Activated CD8-positive, alpha-beta T cell treated with anti-CD3 and anti-CD28 coated beads for 36 hours (primary cell): ENCODE results near the gene B4GALT7. TPM values are rescaled to one million over a fixed set of nuclear protein-coding genes. Genes with fewer than 3 reads are reported as not detected.

Source experiments
- ATAC-seq: fragments of 200-7000 bp; cut with Tn5 transposase; one replicate; pipeline ENCODE4 v1.10.0; 2021; ENCODE audit warnings: mild to moderate bottlenecking, moderate library complexity
- CTCF ChIA-PET: fragments of 350-600 bp; sonication (Branson Sonifier 250); formaldehyde crosslinking; loops from one replicate; lab custom pipeline; 2021; ENCODE audit warnings: antibody characterized with exemption; lab: Charles Lee
- POLR2A ChIA-PET: fragments of 350-600 bp; sonication (Branson Sonifier 250); formaldehyde crosslinking; loops from one replicate; lab custom pipeline; 2021; ENCODE audit warnings: antibody characterized with exemption; lab: Charles Lee
- DNase-seq: peaks from one replicate; pipeline ENCODE4 v3.0.0-alpha.2; 2020
- H3K27ac Mint-ChIP-seq: one replicate; pipeline ENCODE4 v1.8.0; 2021; ENCODE audit warnings: mild to moderate bottlenecking, mixed read lengths
- H3K27me3 Mint-ChIP-seq: one replicate; pipeline ENCODE4 v1.8.0; 2021; ENCODE audit warnings: mixed read lengths
- H3K36me3 Mint-ChIP-seq: one replicate; pipeline ENCODE4 v1.8.0; 2021; ENCODE audit warnings: low read depth, mixed read lengths
- H3K4me1 Mint-ChIP-seq: one replicate; pipeline ENCODE4 v1.8.0; 2021; ENCODE audit warnings: low read depth, mixed read lengths
- H3K4me3 Mint-ChIP-seq: one replicate; pipeline ENCODE4 v1.8.0; 2021; ENCODE audit warnings: mild to moderate bottlenecking, moderate library complexity, mixed read lengths
- H3K9me3 Mint-ChIP-seq: one replicate; pipeline ENCODE4 v1.8.0; 2021; ENCODE audit warnings: mixed read lengths
- intact Hi-C: fragments of 100-400 bp; cut with micrococcal nuclease; formaldehyde crosslinking; loops from one replicate; pipeline ENCODE4 v1.10.0; 2022
- total RNA-seq, 2 experiments: library from RNA; stranded (reverse); gene quantifications; one replicate each; pipeline ENCODE4 v1.2.3, GENCODE V29; 2021
- TF ChIP-seq, protein P1 (sequence below): fragments of 200-600 bp; IDR thresholded peaks from one replicate; pipeline ENCODE4 v1.8.0; 2022; ENCODE audit warnings: antibody characterized with exemption, mild to moderate bottlenecking

The B4GALT7 gene
- total RNA-seq, 2 experiments from 2014 or later: 19.3 to 21.9 TPM

DNA sequence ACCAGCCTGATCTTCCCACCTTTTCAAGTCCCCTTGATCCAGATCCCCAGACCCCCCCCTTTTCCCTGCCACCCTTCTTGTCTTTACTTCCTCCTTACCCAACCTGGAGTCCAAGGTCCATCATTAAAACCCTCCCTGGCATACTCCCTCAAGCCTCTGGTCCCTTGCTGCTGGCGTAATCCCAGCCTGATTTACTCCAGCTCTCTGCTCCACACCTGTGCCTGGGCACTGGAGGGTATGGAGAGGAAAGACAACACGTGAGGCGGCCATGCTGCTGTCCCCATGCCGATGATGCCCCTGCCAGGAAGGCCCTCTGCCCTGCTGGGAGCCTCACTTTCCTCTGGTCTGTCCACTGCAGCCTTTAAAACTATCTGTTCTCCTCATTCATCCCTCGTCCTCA lies 5.1 kb downstream of the B4GALT7 start:
- intact Hi-C loops: no loop called here
- TF ChIP-seq, protein P1, sequence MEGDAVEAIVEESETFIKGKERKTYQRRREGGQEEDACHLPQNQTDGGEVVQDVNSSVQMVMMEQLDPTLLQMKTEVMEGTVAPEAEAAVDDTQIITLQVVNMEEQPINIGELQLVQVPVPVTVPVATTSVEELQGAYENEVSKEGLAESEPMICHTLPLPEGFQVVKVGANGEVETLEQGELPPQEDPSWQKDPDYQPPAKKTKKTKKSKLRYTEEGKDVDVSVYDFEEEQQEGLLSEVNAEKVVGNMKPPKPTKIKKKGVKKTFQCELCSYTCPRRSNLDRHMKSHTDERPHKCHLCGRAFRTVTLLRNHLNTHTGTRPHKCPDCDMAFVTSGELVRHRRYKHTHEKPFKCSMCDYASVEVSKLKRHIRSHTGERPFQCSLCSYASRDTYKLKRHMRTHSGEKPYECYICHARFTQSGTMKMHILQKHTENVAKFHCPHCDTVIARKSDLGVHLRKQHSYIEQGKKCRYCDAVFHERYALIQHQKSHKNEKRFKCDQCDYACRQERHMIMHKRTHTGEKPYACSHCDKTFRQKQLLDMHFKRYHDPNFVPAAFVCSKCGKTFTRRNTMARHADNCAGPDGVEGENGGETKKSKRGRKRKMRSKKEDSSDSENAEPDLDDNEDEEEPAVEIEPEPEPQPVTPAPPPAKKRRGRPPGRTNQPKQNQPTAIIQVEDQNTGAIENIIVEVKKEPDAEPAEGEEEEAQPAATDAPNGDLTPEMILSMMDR: no peak
- ChIA-PET CTCF (no interaction called here), POLR2A (no interaction called here)
- H3K4me3 Mint-ChIP-seq: no peak overlapping the region
- DNase-seq (no peak), ATAC-seq (no peak)
- no peak overlapping the region for H3K27ac Mint-ChIP-seq
- peaks cover 14% of the 10 kb centered on the region for H3K36me3 Mint-ChIP-seq
- H3K9me3 Mint-ChIP-seq: no peaks in the 10 kb centered on the region
- H3K4me1 Mint-ChIP-seq: peaks cover 30% of the 10 kb centered on the region
- H3K27me3 Mint-ChIP-seq: no peaks in the 10 kb centered on the region

DNA sequence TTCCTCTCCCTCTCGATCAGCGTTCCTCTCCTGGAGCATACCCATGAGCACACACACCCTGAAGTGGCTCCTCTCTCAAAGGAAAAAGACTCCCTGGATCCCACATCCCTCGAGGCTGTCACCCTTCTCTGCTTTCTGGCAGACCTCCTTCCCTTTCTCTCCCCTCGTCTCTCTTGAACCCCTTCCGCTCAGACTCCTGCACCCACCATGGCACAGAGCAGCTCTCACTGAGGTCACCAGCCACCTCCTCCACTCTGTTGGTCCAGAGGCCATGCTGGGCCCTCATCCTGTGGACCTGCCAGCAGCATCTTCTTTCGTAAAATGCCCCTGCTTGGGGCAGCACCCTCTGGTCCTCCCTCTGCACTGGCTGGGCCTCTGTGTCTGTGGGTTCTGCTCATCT lies 5.7 kb downstream of the B4GALT7 start:
- TF ChIP-seq, protein P1: no peak
- no peak for ATAC-seq
- ChIA-PET CTCF (no interaction called here), POLR2A (no interaction called here)
- no peak overlapping the region for H3K27ac Mint-ChIP-seq
- no peaks in the 10 kb centered on the region for H3K27me3 Mint-ChIP-seq
- H3K4me1 Mint-ChIP-seq: peaks cover 27% of the 10 kb centered on the region
- intact Hi-C loops: no loop called here
- DNase-seq: no peak
- H3K4me3 Mint-ChIP-seq: no peak overlapping the region
- H3K9me3 Mint-ChIP-seq: no peaks in the 10 kb centered on the region
- H3K36me3 Mint-ChIP-seq: peaks cover 10% of the 10 kb centered on the region

DNA sequence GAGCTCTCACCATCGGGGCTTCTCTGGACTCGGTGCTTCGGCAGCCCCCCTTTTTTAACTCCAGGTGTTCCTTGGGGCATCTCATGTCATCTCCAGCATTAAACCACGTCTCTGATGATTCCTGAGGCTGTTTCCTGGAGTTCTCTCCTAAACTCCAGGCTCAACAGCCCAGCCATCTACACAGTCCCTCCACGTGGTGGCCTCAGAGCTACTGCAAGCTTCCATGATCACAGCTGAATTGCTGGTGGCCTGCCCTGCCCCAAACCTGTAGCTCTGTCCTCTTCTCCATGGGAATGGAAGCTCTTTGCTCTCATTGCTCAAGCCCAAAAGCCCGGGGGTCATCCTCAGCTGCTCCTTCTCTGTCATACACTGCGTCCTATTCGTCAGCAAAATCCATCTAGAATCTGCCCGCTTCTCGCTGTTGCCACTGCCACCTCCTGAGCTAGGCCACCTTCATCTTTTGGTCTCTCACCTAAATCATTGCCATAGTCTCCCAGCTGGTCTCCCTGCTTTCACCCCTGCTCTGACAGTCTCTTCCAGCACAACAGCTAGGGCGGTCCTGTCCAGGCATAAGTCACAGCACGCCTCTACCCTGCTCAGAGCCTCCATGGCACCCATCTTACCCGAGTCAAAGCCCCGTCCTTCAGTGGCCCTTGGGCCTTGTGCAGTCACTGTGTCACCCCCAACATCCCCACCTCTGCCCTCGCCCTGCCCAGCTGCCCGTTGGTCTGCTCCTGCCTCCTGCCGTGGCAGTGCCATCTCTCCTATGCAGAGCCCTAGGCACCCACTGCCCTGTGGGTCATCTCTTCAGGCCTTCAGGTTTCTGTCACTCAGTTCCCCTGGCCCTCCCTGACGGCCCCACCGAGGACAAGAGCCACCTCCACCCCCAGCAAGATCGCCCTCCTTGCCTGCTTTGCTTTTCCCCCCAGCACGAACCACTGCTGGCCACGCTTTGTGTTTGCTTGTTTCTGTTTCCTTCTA lies 6.4 kb downstream of the B4GALT7 start:
- DNase-seq (no peak), ATAC-seq (no peak)
- H3K4me3 Mint-ChIP-seq: no peak overlapping the region
- POLR2A ChIA-PET: interaction anchor here (1.1 kb wide), 1 partner anchor 13 kb away, joined by 3 read pairs; no protein-coding TSS in a partner anchor
- peaks cover 10% of the 10 kb centered on the region for H3K36me3 Mint-ChIP-seq
- no peaks in the 10 kb centered on the region for H3K9me3 Mint-ChIP-seq
- H3K27ac Mint-ChIP-seq: no peak overlapping the region
- TF ChIP-seq, protein P1: no peak
- peaks cover 20% of the 10 kb centered on the region for H3K4me1 Mint-ChIP-seq
- intact Hi-C loops: no loop called here
- CTCF ChIA-PET: interaction anchor here (1.1 to 1.8 kb wide), 2 partner anchors 14 to 48 kb away, joined by 5 to 8 read pairs; partner anchors contain the start of gene TMED9
- no peaks in the 10 kb centered on the region for H3K27me3 Mint-ChIP-seq

DNA sequence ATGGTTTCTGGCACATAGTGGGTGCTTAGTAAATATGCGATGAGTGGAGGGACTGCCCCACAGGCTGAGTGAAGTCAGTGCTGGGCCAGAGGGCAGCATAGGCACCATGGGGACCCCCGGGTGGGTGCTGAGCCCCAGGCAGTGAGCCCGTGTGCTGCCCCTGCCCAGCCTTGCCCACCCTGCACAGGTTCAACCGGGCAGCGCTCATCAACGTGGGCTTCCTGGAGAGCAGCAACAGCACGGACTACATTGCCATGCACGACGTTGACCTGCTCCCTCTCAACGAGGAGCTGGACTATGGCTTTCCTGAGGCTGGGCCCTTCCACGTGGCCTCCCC lies 7.2 kb downstream of the B4GALT7 start:
- TF ChIP-seq, protein P1: no peak
- ATAC-seq (no peak), DNase-seq (no peak)
- Mint-ChIP-seq H3K9me3 (no peaks in the 10 kb centered on the region), H3K4me1 (peaks cover 16% of the 10 kb centered on the region), H3K27ac (no peak overlapping the region), H3K27me3 (no peaks in the 10 kb centered on the region), H3K36me3 (peaks cover 10% of the 10 kb centered on the region), H3K4me3 (no peak overlapping the region)
- POLR2A ChIA-PET: interaction anchor here (1.1 kb wide), 1 partner anchor 14 kb away, joined by 3 read pairs; no protein-coding TSS in a partner anchor
- CTCF ChIA-PET: interaction anchor here (0.6 to 1.8 kb wide), 5 partner anchors 8 to 49 kb away, joined by 3 to 8 read pairs (median 5); partner anchors contain the start of gene TMED9
- intact Hi-C loops: no loop called here
